IMR-90 (cell line): ENCODE data around the gene ABHD2. TPM values are rescaled to one million over a fixed set of nuclear protein-coding genes. Genes with fewer than 3 reads are reported as not detected.

Source experiments
- ATAC-seq: fragments of 200-7000 bp; cut with Tn5 transposase; 2 replicates; pipeline ENCODE4 v1.9.1; 2020; ENCODE audit warnings: low read depth, mild to moderate bottlenecking, moderate library complexity
- BruUV-seq: library from RNA; stranded (reverse); fragments of 400-500 nt; replicated peaks from 2 replicates; lab custom pipeline; 2021; lab: Mats Ljungman, UMichigan
- CTCF ChIA-PET: fragments of 300-600 bp; formaldehyde crosslinking; extraction: SDS; loops from one replicate; lab custom pipeline; 2021; ENCODE audit warnings: antibody characterized with exemption; lab: Yijun Ruan, JAX
- POLR2A ChIA-PET: fragments of 300-600 bp; sonication (Branson Sonifier 250); formaldehyde crosslinking; loops from one replicate; lab custom pipeline; 2022; ENCODE audit warnings: antibody characterized with exemption; ENCODE audit not compliant: unreplicated experiment; lab: Charles Lee
- DNase-seq: peaks from one replicate; pipeline ENCODE4 v3.0.0; 2013
- H2AFZ ChIP-seq: replicated peaks from 2 replicates; pipeline ENCODE3; 2013; ENCODE audit warnings: low read length, mild to moderate bottlenecking; ENCODE audit not compliant: poor library complexity
- H2AK5ac ChIP-seq: 2 replicates; pipeline ENCODE4 v1.6.1; 2013; ENCODE audit warnings: low read depth, low read length, inconsistent platforms
- H2AK9ac ChIP-seq: replicated peaks from 2 replicates; pipeline ENCODE3; 2013; ENCODE audit warnings: mild to moderate bottlenecking, low read depth, low read length, moderate library complexity; ENCODE audit not compliant: poor library complexity
- H2BK120ac ChIP-seq: 2 replicates; pipeline ENCODE4 v1.6.1; 2013; ENCODE audit warnings: low read depth, low read length, inconsistent platforms
- H2BK15ac ChIP-seq: 3 replicates; pipeline ENCODE4 v1.6.1; 2013; ENCODE audit warnings: low read depth, low read length, inconsistent platforms
- H2BK20ac ChIP-seq: 2 replicates; pipeline ENCODE4 v1.6.1; 2013; ENCODE audit warnings: low read depth, mild to moderate bottlenecking, inconsistent platforms, low read length, moderate library complexity
- H2BK5ac ChIP-seq: 2 replicates; pipeline ENCODE4 v1.6.1; 2013; ENCODE audit warnings: mild to moderate bottlenecking, low read depth, low read length, inconsistent platforms; ENCODE audit not compliant: poor library complexity, severe bottlenecking
- H3K14ac ChIP-seq: replicated peaks from 2 replicates; pipeline ENCODE4 v1.6.1; 2013; ENCODE audit warnings: low read depth, low read length, inconsistent platforms
- H3K18ac ChIP-seq: 2 replicates; pipeline ENCODE4 v1.6.1; 2013; ENCODE audit warnings: low read depth, low read length, control low read depth
- H3K23ac ChIP-seq: 2 replicates; pipeline ENCODE4 v1.6.1; 2013; ENCODE audit warnings: low read depth, low read length, inconsistent platforms
- H3K27ac ChIP-seq: 2 replicates; pipeline ENCODE4 v1.5.1; 2013; ENCODE audit warnings: mild to moderate bottlenecking, control low read depth, low read length; ENCODE audit not compliant: insufficient read depth
- H3K27me3 ChIP-seq: 2 replicates; pipeline ENCODE4 v1.6.1; 2013; ENCODE audit warnings: low read length; ENCODE audit not compliant: control insufficient read depth, insufficient read depth
- H3K36me3 ChIP-seq: 2 replicates; pipeline ENCODE4 v1.6.1; 2013; ENCODE audit warnings: low read length, mixed read lengths; ENCODE audit not compliant: control insufficient read depth, insufficient read depth
- H3K4ac ChIP-seq: 2 replicates; pipeline ENCODE4 v1.6.1; 2013; ENCODE audit warnings: low read depth, low read length, inconsistent platforms
- H3K4me1 ChIP-seq: 2 replicates; pipeline ENCODE4 v1.6.1; 2013; ENCODE audit warnings: low read length, mixed read lengths; ENCODE audit not compliant: control insufficient read depth, insufficient read depth
- H3K4me2 ChIP-seq: 2 replicates; pipeline ENCODE4 v1.6.1; 2013; ENCODE audit warnings: low read depth, mild to moderate bottlenecking, control low read depth, low read length, moderate library complexity
- H3K4me3 ChIP-seq: 2 replicates; pipeline ENCODE4 v1.5.1; 2013; ENCODE audit warnings: low read depth, mild to moderate bottlenecking, control low read depth, low read length, moderate library complexity; ENCODE audit not compliant: insufficient read depth
- H3K56ac ChIP-seq: 2 replicates; pipeline ENCODE4 v1.6.1; 2013; ENCODE audit warnings: low read length, inconsistent platforms; ENCODE audit not compliant: insufficient read depth; ENCODE audit errors: extremely low read depth
- H3K79me1 ChIP-seq, 2 experiments: 2 replicates each; pipeline ENCODE4 v1.6.1; 2013; ENCODE audit warnings: low read length in 2 of 2, inconsistent platforms in 1 of 2, low read depth in 1 of 2
- H3K9ac ChIP-seq: 2 replicates; pipeline ENCODE4 v1.6.1; 2013; ENCODE audit warnings: low read depth, low read length, control low read depth
- H3K9me1 ChIP-seq: 2 replicates; pipeline ENCODE4 v1.6.1; 2013; ENCODE audit warnings: low read length, inconsistent platforms; ENCODE audit not compliant: insufficient read depth
- H3K9me3 ChIP-seq: 2 replicates; pipeline ENCODE4 v1.6.1; 2013; ENCODE audit warnings: low read length; ENCODE audit not compliant: control insufficient read depth, insufficient read depth
- H4K20me1 ChIP-seq: 2 replicates; pipeline ENCODE4 v1.6.1; 2013; ENCODE audit warnings: low read length, inconsistent platforms; ENCODE audit not compliant: insufficient read depth
- H4K5ac ChIP-seq: 2 replicates; pipeline ENCODE4 v1.6.1; 2013; ENCODE audit warnings: mild to moderate bottlenecking, low read depth, low read length, control low read depth
- H4K8ac ChIP-seq, 2 experiments: 2 replicates each; pipeline ENCODE4 v1.6.1; 2013; ENCODE audit warnings: low read depth in 2 of 2, low read length in 2 of 2, control low read depth in 1 of 2, inconsistent platforms in 1 of 2
- H4K91ac ChIP-seq: 2 replicates; pipeline ENCODE4 v1.6.1; 2013; ENCODE audit warnings: low read depth, low read length, inconsistent platforms; ENCODE audit not compliant: insufficient read depth
- BHLHE40 ChIP-seq: fragments of 150-350 bp; IDR thresholded peaks from 2 replicates; pipeline ENCODE4 v1.6.1; 2016; ENCODE audit warnings: mild to moderate bottlenecking, low read depth, low read length
- CEBPB ChIP-seq: IDR thresholded peaks from 2 replicates; pipeline ENCODE4 v1.6.1; 2012; ENCODE audit warnings: low read depth, low read length, improper control_type of control experiment
- CHD1 ChIP-seq: IDR thresholded peaks from 2 replicates; pipeline ENCODE4 v1.6.1; 2012; ENCODE audit warnings: low read depth, low read length, improper control_type of control experiment
- MAFK ChIP-seq: IDR thresholded peaks from 2 replicates; pipeline ENCODE4 v1.6.1; 2012; ENCODE audit warnings: low read depth, low read length, improper control_type of control experiment
- MXI1 ChIP-seq: IDR thresholded peaks from 2 replicates; pipeline ENCODE4 v1.6.1; 2012; ENCODE audit warnings: low read depth, mild to moderate bottlenecking, low read length, moderate library complexity, borderline replicate concordance
- RAD21 ChIP-seq: IDR thresholded peaks from 2 replicates; pipeline ENCODE4 v1.6.1; 2012; ENCODE audit warnings: low read length, improper control_type of control experiment
- RCOR1 ChIP-seq: IDR thresholded peaks from 2 replicates; pipeline ENCODE4 v1.6.1; 2012; ENCODE audit warnings: mild to moderate bottlenecking, low read length, improper control_type of control experiment; ENCODE audit not compliant: insufficient replicate concordance
- WGBS, 2 experiments: methylation state at CpG; one replicate each; pipeline versions ENCODE4 v1.1.5 to v1.1.7; 2013; ENCODE audit warnings: missing lambda C conversion rate in 2 of 2; ENCODE audit not compliant: insufficient read length in 1 of 2; ENCODE audit errors: extremely low coverage in 2 of 2; 5-methylcytosine and 5-hydroxymethylcytosine counted together
- dilution Hi-C: fragments of 300-500 bp; cut with HindIII; formaldehyde crosslinking; loops from one replicate; pipeline ENCODE4 v1.14.3; 2018; ENCODE audit warnings: low sequenced_read_pairs; ENCODE audit not compliant: unreplicated experiment
- in situ Hi-C: fragments of 300-500 bp; cut with MboI; formaldehyde crosslinking; loops from 3 replicates; pipeline ENCODE4 v1.14.3; 2019; ENCODE audit warnings: low sequenced_read_pairs, inconsistent platforms, mixed read lengths
- intact Hi-C: fragments of 100-400 bp; cut with micrococcal nuclease; formaldehyde crosslinking; loops from 2 replicates; pipeline ENCODE4 v1.10.0; 2022
- polyA plus RNA-seq, 3 experiments: library from polyadenylated mRNA; depleted of rRNA; stranded (reverse); fragments of >200 nt; gene quantifications; 2 replicates each; pipeline ENCODE4 v1.2.3, GENCODE V29; 2012; ENCODE audit warnings: low replicate concordance in 1 of 3
- total RNA-seq: library from RNA; depleted of rRNA; stranded (reverse); fragments of >200 nt; gene quantifications from 2 replicates; pipeline ENCODE4 v1.2.3, GENCODE V29; 2012
- TF ChIP-seq, protein P1 (sequence below): conservative IDR thresholded peaks from 2 replicates; pipeline ENCODE4 v1.5.1; 2012; ENCODE audit warnings: mild to moderate bottlenecking, low read depth, low read length, improper control_type of control experiment

The ABHD2 gene
- total and polyA plus RNA-seq, 2 of the 4 experiments (the other 2 are of a cell fraction) = 31.2 to 62.9 TPM

DNA sequence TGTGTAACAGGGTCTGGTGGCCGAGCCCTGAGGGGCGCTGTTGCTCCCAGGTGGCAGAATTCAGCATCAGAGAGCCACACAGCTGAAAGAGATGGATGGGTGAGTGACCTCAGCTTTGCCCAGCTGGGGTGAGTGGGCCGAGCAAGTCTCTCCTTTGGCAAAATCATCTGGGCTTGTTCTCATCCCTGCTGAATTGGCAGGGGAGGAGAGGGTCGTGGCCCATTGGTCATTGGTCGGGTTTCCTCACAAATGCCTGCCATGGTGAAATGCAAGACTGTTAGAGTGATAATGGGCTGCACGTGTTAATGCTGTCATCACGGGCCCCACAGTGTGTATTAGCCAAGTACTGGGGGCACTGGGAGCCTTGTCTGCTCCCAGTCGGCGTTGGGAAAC, 15.9 kb downstream of the ABHD2 start:
- dilution Hi-C loops = no loop called here

More for the DNA sequence above, 15.9 kb downstream of the ABHD2 start:
- POLR2A ChIA-PET = no interaction called here
- TF ChIP-seq CEBPB (peak; percentile 27; the same call in 1 of the 2 replicates), RCOR1 (no peak), BHLHE40 (no peak), RAD21 (no peak), MXI1 (no peak), CHD1 (no peak), MAFK (no peak)
- TF ChIP-seq, protein P1, sequence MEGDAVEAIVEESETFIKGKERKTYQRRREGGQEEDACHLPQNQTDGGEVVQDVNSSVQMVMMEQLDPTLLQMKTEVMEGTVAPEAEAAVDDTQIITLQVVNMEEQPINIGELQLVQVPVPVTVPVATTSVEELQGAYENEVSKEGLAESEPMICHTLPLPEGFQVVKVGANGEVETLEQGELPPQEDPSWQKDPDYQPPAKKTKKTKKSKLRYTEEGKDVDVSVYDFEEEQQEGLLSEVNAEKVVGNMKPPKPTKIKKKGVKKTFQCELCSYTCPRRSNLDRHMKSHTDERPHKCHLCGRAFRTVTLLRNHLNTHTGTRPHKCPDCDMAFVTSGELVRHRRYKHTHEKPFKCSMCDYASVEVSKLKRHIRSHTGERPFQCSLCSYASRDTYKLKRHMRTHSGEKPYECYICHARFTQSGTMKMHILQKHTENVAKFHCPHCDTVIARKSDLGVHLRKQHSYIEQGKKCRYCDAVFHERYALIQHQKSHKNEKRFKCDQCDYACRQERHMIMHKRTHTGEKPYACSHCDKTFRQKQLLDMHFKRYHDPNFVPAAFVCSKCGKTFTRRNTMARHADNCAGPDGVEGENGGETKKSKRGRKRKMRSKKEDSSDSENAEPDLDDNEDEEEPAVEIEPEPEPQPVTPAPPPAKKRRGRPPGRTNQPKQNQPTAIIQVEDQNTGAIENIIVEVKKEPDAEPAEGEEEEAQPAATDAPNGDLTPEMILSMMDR = 0 out of 2 replicates have a peak, but pooled peaks have one; percentile 4
- intact Hi-C loops = no loop called here
- Histone ChIP-seq H3K27ac (peak overlapping the region; percentile 92), H2AK9ac (peak overlapping the region; percentile 33), H3K23ac (peak overlapping the region; percentile 90), H4K8ac (peak overlapping the region; percentile 77 to 94), H3K36me3 (peaks cover 8% of the 10 kb centered on the region), H3K9me1 (peaks cover 46% of the 10 kb centered on the region), H2AFZ (peak overlapping the region; percentile 4), H2BK20ac (peak overlapping the region; percentile 99), H3K4ac (peak overlapping the region; percentile 98), H3K27me3 (no peaks in the 10 kb centered on the region), H3K9me3 (no peaks in the 10 kb centered on the region), H3K18ac (peak overlapping the region; percentile 95), H2BK120ac (peak overlapping the region; percentile 99), H3K9ac (no peak overlapping the region; the same call in 1 of the 2 replicates), H3K4me1 (peaks cover 47% of the 10 kb centered on the region), H3K14ac (peak overlapping the region; percentile 98), H3K4me2 (no peak overlapping the region), H3K56ac (peak overlapping the region; percentile 36; the same call in 1 of the 2 replicates), H3K4me3 (no peak overlapping the region), H4K5ac (peak overlapping the region; percentile 95), H3K79me1 (peaks cover 65 to 76% of the 10 kb centered on the region in 2 experiments), H4K20me1 (peaks cover 3% of the 10 kb centered on the region; the same call in 1 of the 2 replicates), H4K91ac (peak overlapping the region; percentile 98), H2BK5ac (peak overlapping the region; percentile 93), H2AK5ac (peak overlapping the region; percentile 98), H2BK15ac (peak overlapping the region; percentile 99; the same call in 2 of the 3 replicates)
- CTCF ChIA-PET = interaction anchor here (0.7 to 1.4 kb wide), 2 partner anchors 47 to 68 kb away, joined by 3 read pairs; no protein-coding TSS in a partner anchor
- DNase-seq = peak; percentile 29
- in situ Hi-C loops = no loop called here
- BruUV-seq = no TSS peak
- no peak for ATAC-seq
- 86% methylated on average over 7 of the region's 9 CpGs; no CpG with 5 or more reads in 1 of the 2 experiments for WGBS, 2 experiments
